ENCODE results near the gene LTBP3. TPM values are rescaled to one million over a fixed set of nuclear protein-coding genes. Genes with fewer than 3 reads are reported as not detected.
A peak's percentile ranks its signal among the peaks of the same experiment; 100 is the strongest.

The LTBP3 gene
- total RNA-seq, 1 experiment from 2014 or later: 1.8 TPM

DNA sequence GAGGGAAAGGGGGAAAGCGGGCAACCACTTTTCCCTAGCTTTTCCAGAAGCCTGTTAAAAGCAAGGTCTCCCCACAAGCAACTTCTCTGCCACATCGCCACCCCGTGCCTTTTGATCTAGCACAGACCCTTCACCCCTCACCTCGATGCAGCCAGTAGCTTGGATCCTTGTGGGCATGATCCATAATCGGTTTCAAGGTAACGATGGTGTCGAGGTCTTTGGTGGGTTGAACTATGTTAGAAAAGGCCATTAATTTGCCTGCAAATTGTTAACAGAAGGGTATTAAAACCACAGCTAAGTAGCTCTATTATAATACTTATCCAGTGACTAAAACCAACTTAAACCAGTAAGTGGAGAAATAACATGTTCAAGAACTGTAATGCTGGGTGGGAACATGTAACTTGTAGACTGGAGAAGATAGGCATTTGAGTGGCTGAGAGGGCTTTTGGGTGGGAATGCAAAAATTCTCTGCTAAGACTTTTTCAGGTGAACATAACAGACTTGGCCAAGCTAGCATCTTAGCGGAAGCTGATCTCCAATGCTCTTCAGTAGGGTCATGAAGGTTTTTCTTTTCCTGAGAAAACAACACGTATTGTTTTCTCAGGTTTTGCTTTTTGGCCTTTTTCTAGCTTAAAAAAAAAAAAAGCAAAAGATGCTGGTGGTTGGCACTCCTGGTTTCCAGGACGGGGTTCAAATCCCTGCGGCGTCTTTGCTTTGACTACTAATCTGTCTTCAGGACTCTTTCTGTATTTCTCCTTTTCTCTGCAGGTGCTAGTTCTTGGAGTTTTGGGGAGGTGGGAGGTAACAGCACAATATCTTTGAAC is 52.5 kb downstream of the LTBP3 start:
- in situ Hi-C loops (cut with HindIII; ENCODE audit: low pct_unique_long_range_greater_than_20kb, low sequenced_read_pairs): no loop called here
- DNase-seq (ENCODE audit: low read depth, low spot score): no peak

GRCh38 chr11:65504674-65505465 is 53.3 kb downstream of the LTBP3 start:
- in situ Hi-C loops (cut with HindIII; ENCODE audit: low pct_unique_long_range_greater_than_20kb, low sequenced_read_pairs): no loop called here
- DNase-seq (ENCODE audit: low read depth, low spot score): peak; percentile 52

GRCh38 chr11:65503949-65504673 is 54.0 kb downstream of the LTBP3 start:
- in situ Hi-C loops (cut with HindIII; ENCODE audit: low pct_unique_long_range_greater_than_20kb, low sequenced_read_pairs): no loop called here
- peak; percentile 78 for DNase-seq (ENCODE audit: low read depth, low spot score)

GRCh38 chr11:65503368-65503948 is 54.7 kb downstream of the LTBP3 start:
- DNase-seq (ENCODE audit: low read depth, low spot score): no peak

GRCh38 chr11:65502555-65503367 is 55.4 kb downstream of the LTBP3 start:
- peak; percentile 57 for DNase-seq (ENCODE audit: low read depth, low spot score)
- in situ Hi-C loops (cut with HindIII; ENCODE audit: low pct_unique_long_range_greater_than_20kb, low sequenced_read_pairs): no loop called here

More at GRCh38 chr11:65503368-65503948, 54.7 kb downstream of the LTBP3 start:
- in situ Hi-C loops (cut with HindIII; ENCODE audit: low pct_unique_long_range_greater_than_20kb, low sequenced_read_pairs): no loop called here

DNA sequence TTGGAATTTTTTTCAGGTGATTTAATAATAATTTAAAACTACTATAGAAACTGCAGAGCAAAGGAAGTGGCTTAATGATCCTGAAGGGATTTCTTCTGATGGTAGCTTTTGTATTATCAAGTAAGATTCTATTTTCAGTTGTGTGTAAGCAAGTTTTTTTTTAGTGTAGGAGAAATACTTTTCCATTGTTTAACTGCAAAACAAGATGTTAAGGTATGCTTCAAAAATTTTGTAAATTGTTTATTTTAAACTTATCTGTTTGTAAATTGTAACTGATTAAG is 55.9 kb downstream of the LTBP3 start:
- DNase-seq (ENCODE audit: low read depth, low spot score): no peak
- in situ Hi-C loops (cut with HindIII; ENCODE audit: low pct_unique_long_range_greater_than_20kb, low sequenced_read_pairs): no loop called here

DNA sequence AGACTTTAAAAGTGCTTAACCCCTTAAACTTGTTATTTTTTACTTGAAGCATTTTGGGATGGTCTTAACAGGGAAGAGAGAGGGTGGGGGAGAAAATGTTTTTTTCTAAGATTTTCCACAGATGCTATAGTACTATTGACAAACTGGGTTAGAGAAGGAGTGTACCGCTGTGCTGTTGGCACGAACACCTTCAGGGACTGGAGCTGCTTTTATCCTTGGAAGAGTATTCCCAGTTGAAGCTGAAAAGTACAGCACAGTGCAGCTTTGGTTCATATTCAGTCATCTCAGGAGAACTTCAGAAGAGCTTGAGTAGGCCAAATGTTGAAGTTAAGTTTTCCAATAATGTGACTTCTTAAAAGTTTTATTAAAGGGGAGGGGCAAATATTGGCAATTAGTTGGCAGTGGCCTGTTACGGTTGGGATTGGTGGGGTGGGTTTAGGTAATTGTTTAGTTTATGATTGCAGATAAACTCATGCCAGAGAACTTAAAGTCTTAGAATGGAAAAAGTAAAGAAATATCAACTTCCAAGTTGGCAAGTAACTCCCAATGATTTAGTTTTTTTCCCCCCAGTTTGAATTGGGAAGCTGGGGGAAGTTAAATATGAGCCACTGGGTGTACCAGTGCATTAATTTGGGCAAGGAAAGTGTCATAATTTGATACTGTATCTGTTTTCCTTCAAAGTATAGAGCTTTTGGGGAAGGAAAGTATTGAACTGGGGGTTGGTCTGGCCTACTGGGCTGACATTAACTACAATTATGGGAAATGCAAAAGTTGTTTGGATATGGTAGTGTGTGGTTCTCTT is 56.5 kb downstream of the LTBP3 start:
- DNase-seq (ENCODE audit: low read depth, low spot score): peak; percentile 64
- in situ Hi-C loops (cut with HindIII; ENCODE audit: low pct_unique_long_range_greater_than_20kb, low sequenced_read_pairs): no loop called here

GRCh38 chr11:65501186-65501471 is 57.0 kb downstream of the LTBP3 start:
- in situ Hi-C loops (cut with HindIII; ENCODE audit: low pct_unique_long_range_greater_than_20kb, low sequenced_read_pairs): no loop called here
- DNase-seq (ENCODE audit: low read depth, low spot score): no peak

GRCh38 chr11:65500387-65501185 is 57.6 kb downstream of the LTBP3 start:
- in situ Hi-C loops (cut with HindIII; ENCODE audit: low pct_unique_long_range_greater_than_20kb, low sequenced_read_pairs): no loop called here
- DNase-seq (ENCODE audit: low read depth, low spot score): peak; percentile 67

DNA sequence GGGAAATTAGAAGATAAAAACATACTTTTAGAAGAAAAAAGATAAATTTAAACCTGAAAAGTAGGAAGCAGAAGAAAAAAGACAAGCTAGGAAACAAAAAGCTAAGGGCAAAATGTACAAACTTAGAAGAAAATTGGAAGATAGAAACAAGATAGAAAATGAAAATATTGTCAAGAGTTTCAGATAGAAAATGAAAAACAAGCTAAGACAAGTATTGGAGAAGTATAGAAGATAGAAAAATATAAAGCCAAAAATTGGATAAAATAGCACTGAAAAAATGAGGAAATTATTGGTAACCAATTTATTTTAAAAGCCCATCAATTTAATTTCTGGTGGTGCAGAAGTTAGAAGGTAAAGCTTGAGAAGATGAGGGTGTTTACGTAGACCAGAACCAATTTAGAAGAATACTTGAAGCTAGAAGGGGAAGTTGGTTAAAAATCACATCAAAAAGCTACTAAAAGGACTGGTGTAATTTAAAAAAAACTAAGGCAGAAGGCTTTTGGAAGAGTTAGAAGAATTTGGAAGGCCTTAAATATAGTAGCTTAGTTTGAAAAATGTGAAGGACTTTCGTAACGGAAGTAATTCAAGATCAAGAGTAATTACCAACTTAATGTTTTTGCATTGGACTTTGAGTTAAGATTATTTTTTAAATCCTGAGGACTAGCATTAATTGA is 58.3 kb downstream of the LTBP3 start:
- in situ Hi-C loops (cut with HindIII; ENCODE audit: low pct_unique_long_range_greater_than_20kb, low sequenced_read_pairs): no loop called here
- DNase-seq (ENCODE audit: low read depth, low spot score): no peak

DNA sequence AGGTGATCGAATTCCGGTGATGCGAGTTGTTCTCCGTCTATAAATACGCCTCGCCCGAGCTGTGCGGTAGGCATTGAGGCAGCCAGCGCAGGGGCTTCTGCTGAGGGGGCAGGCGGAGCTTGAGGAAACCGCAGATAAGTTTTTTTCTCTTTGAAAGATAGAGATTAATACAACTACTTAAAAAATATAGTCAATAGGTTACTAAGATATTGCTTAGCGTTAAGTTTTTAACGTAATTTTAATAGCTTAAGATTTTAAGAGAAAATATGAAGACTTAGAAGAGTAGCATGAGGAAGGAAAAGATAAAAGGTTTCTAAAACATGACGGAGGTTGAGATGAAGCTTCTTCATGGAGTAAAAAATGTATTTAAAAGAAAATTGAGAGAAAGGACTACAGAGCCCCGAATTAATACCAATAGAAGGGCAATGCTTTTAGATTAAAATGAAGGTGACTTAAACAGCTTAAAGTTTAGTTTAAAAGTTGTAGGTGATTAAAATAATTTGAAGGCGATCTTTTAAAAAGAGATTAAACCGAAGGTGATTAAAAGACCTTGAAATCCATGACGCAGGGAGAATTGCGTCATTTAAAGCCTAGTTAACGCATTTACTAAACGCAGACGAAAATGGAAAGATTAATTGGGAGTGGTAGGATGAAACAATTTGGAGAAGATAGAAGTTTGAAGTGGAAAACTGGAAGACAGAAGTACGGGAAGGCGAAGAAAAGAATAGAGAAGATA is 59.0 kb downstream of the LTBP3 start, which contains the start of gene MALAT1:
TSS of gene MALAT1 (plus strand) at position 69 of the 736 bp plus-strand sequence.
- DNase-seq (ENCODE audit: low read depth, low spot score): peak; percentile 89
- in situ Hi-C loops (cut with HindIII; ENCODE audit: low pct_unique_long_range_greater_than_20kb, low sequenced_read_pairs): no loop called here

DNA sequence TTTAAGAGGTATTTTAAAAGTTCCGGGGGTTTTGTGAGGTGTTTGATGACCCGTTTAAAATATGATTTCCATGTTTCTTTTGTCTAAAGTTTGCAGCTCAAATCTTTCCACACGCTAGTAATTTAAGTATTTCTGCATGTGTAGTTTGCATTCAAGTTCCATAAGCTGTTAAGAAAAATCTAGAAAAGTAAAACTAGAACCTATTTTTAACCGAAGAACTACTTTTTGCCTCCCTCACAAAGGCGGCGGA is 59.5 kb downstream of the LTBP3 start:
- no peak for DNase-seq (ENCODE audit: low read depth, low spot score)
- in situ Hi-C loops (cut with HindIII; ENCODE audit: low pct_unique_long_range_greater_than_20kb, low sequenced_read_pairs): no loop called here

DNA sequence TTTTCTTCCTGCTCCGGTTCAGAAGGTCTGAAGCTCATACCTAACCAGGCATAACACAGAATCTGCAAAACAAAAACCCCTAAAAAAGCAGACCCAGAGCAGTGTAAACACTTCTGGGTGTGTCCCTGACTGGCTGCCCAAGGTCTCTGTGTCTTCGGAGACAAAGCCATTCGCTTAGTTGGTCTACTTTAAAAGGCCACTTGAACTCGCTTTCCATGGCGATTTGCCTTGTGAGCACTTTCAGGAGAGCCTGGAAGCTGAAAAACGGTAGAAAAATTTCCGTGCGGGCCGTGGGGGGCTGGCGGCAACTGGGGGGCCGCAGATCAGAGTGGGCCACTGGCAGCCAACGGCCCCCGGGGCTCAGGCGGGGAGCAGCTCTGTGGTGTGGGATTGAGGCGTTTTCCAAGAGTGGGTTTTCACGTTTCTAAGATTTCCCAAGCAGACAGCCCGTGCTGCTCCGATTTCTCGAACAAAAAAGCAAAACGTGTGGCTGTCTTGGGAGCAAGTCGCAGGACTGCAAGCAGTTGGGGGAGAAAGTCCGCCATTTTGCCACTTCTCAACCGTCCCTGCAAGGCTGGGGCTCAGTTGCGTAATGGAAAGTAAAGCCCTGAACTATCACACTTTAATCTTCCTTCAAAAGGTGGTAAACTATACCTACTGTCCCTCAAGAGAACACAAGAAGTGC is 60.0 kb downstream of the LTBP3 start:
- DNase-seq (ENCODE audit: low read depth, low spot score): peak; percentile 63

GRCh38 chr11:65497141-65498041 is 60.8 kb downstream of the LTBP3 start:
- peak; percentile 94 for DNase-seq (ENCODE audit: low read depth, low spot score)
- in situ Hi-C loops (cut with HindIII; ENCODE audit: low pct_unique_long_range_greater_than_20kb, low sequenced_read_pairs): no loop called here

More for the DNA sequence above, 60.0 kb downstream of the LTBP3 start:
- in situ Hi-C loops (cut with HindIII; ENCODE audit: low pct_unique_long_range_greater_than_20kb, low sequenced_read_pairs): no loop called here
